ENCODE data around the gene CRTAC1. TPM values are rescaled to one million over a fixed set of nuclear protein-coding genes. Genes with fewer than 3 reads are reported as not detected.
A peak's percentile ranks its signal among the peaks of the same experiment; 100 is the strongest.

The CRTAC1 gene
- total and polyA plus RNA-seq, 8 donors: 0.24 to 1.3 (median 0.81) TPM

- Histone ChIP-seq H3K27me3 (no peaks in the 10 kb centered on the region), H3K27ac (no peak overlapping the region), H3K36me3 (no peaks in the 10 kb centered on the region), H3K4me1 (no peaks in the 10 kb centered on the region), H3K4me3 (no peak overlapping the region), H3K9me3 (no peaks in the 10 kb centered on the region)
- FAIRE-seq (no peak), ATAC-seq (no peak), DNase-seq (no peak)
- no peak for TF ChIP-seq CTCF (IDR thresholded peaks at IDR 0.05)
- intact Hi-C loops (cut with DNase I): no loop called here
- WGBS, 2 donors: 79 to 90% methylated on average over 12 of the region's 12 CpGs
Observed at GRCh38 chr10:97907830-97908229, 122.6 kb downstream of the CRTAC1 start.

GRCh38 chr10:97907211-97907610, 123.2 kb downstream of the CRTAC1 start:
- Histone ChIP-seq H3K9me3 (no peaks in the 10 kb centered on the region), H3K27me3 (no peaks in the 10 kb centered on the region), H3K27ac (no peak overlapping the region), H3K4me1 (no peaks in the 10 kb centered on the region), H3K36me3 (no peaks in the 10 kb centered on the region), H3K4me3 (no peak overlapping the region)
- whole genome bisulfite sequencing, 2 donors: 59 to 71% methylated on average over 6 of the region's 6 CpGs
- ATAC-seq (no peak), DNase-seq (no peak), FAIRE-seq (no peak)
- TF ChIP-seq CTCF (IDR thresholded peaks at IDR 0.05): no peak
- intact Hi-C loops (cut with DNase I): no loop called here

- no peak for TF ChIP-seq CTCF (IDR thresholded peaks at IDR 0.05)
- Histone ChIP-seq H3K4me3 (no peak overlapping the region), H3K36me3 (no peaks in the 10 kb centered on the region), H3K4me1 (no peaks in the 10 kb centered on the region), H3K27me3 (no peaks in the 10 kb centered on the region), H3K9me3 (no peaks in the 10 kb centered on the region), H3K27ac (no peak overlapping the region)
- no peak for FAIRE-seq
- no peak for DNase-seq
- 73 to 81% methylated on average over 8 of the region's 8 CpGs for WGBS, 2 donors
- ATAC-seq: no peak
- intact Hi-C loops (cut with DNase I): no loop called here
Observed at GRCh38 chr10:97905276-97905675, 125.1 kb downstream of the CRTAC1 start.

- H3K27me3 ChIP-seq: no peaks in the 10 kb centered on the region
- no peak overlapping the region for H3K4me3 ChIP-seq
- no peak for TF ChIP-seq CTCF (IDR thresholded peaks at IDR 0.05)
- FAIRE-seq: no peak
- intact Hi-C loops (cut with DNase I): no loop called here
- WGBS, 2 donors: 71 to 78% methylated on average over 11 of the region's 11 CpGs
- no peak for DNase-seq
- no peaks in the 10 kb centered on the region for H3K4me1 ChIP-seq
- no peak for ATAC-seq
- no peaks in the 10 kb centered on the region for H3K36me3 ChIP-seq
- no peaks in the 10 kb centered on the region for H3K9me3 ChIP-seq
- H3K27ac ChIP-seq: no peak overlapping the region
Observed at GRCh38 chr10:97904576-97904975, 125.8 kb downstream of the CRTAC1 start.

GRCh38 chr10:97904018-97904381, 126.4 kb downstream of the CRTAC1 start:
- WGBS, 2 donors: 47 to 49% methylated on average over 5 of the region's 5 CpGs
- H3K4me1 ChIP-seq: no peaks in the 10 kb centered on the region
- no peaks in the 10 kb centered on the region for H3K36me3 ChIP-seq
- no peak for DNase-seq
- no peaks in the 10 kb centered on the region for H3K9me3 ChIP-seq
- peak in 1 of 4 donors; percentile 37 for ATAC-seq
- TF ChIP-seq CTCF (IDR thresholded peaks at IDR 0.05): no peak
- no peak for FAIRE-seq
- H3K27ac ChIP-seq: no peak overlapping the region
- no peak overlapping the region for H3K4me3 ChIP-seq
- H3K27me3 ChIP-seq: no peaks in the 10 kb centered on the region
- intact Hi-C loops (cut with DNase I): no loop called here
